Measurements from ENCODE around the gene PDE6G.

The PDE6G gene

GRCh38 chr17:81660441-81660840, 4.1 kb upstream of the PDE6G start:
- no peak for TF ChIP-seq CTCF (conservative IDR thresholded peaks at IDR 0.05; ENCODE audit: low read depth, low read length)
- DNase-seq (ENCODE audit: low read depth) = no peak
- no peak overlapping the region for H3K4me3 ChIP-seq (ENCODE audit: low read length)

DNA sequence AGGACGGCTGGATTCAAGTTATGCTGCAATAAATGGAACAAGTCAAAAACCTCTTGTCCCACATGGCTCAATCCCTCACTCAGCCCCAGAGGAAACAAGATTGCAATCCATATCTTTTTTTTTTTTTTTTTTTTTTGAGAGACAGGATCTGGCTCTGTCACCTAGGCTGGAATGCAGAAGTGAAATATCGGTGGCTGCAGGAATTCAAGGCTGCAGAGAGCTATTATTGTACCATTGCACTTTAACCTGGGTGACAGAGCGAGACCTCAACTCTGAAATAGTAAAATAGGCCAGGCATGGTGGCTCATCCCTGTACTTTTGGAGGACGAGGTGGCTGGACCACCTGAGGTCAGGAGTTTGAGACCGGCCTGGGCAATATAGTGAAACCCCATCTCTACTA, 2.7 kb upstream of the PDE6G start:
- DNase-seq (ENCODE audit: low read depth) = no peak
- TF ChIP-seq CTCF (conservative IDR thresholded peaks at IDR 0.05; ENCODE audit: low read depth, low read length) = no peak
- H3K4me3 ChIP-seq (ENCODE audit: low read length) = no peak overlapping the region

- TF ChIP-seq CTCF (conservative IDR thresholded peaks at IDR 0.05; ENCODE audit: low read depth, low read length) = no peak
- H3K4me3 ChIP-seq (ENCODE audit: low read length) = no peak overlapping the region
- DNase-seq (ENCODE audit: low read depth) = no peak
These were observed 493 bp upstream of the PDE6G start for GRCh38 chr17:81656835-81657234.

DNA sequence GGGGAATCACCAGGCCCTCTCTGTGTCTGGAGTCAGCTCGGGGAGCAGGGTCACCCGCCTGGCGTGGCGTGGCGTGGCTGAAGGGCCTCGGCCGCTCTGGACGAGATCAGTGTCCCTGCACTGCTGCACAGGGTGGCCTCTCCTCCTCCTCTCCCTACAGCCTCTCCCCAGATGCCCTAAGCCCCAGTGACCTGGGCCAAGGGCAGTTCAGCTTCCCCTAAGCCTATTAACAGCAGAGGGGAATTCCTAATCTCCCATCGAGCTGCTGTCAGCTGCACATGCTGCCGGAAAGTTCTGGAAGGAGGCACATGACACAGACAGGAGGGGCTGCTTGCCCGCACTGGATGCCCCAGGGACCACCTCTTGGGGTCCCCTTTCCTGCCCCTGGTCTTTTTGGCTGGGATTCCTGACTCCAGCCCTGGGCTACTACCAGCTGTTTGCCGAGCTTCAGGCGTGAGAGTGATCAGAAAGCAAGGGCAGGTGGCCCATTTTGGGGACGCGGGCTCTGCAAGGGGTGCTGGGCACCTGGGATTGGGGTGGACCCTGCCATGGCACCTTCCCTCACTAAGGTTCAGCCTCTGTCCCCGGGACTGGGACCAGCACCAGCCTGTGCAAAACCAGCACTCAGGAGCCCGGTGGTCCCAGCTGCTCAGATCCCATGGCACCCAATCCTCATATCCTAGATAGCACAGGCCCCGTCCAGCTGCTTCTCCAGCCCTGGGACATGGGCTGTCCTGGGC, 794 bp downstream of the PDE6G start:
- no peak overlapping the region for H3K4me3 ChIP-seq (ENCODE audit: low read length)
- TF ChIP-seq CTCF (conservative IDR thresholded peaks at IDR 0.05; ENCODE audit: low read depth, low read length) = no peak
- no peak for DNase-seq (ENCODE audit: low read depth)

- TF ChIP-seq CTCF (conservative IDR thresholded peaks at IDR 0.05; ENCODE audit: low read depth, low read length) = no peak
- no peak for DNase-seq (ENCODE audit: low read depth)
- peak overlapping the region; percentile 36 for H3K4me3 ChIP-seq (ENCODE audit: low read length)
These were observed 3.2 kb downstream of the PDE6G start for GRCh38 chr17:81652906-81653771.

- no peak overlapping the region for H3K4me3 ChIP-seq (ENCODE audit: low read length)
- peak; percentile 46 for DNase-seq (ENCODE audit: low read depth)
- no peak for TF ChIP-seq CTCF (conservative IDR thresholded peaks at IDR 0.05; ENCODE audit: low read depth, low read length)
These were observed 4.7 kb downstream of the PDE6G start for GRCh38 chr17:81651692-81652091.
